Endothelial cell of umbilical vein (primary cell): Measurements from ENCODE around the gene IGF2BP1. TPM values are rescaled to one million over a fixed set of nuclear protein-coding genes. Genes with fewer than 3 reads are reported as not detected.

Experiments
- BruUV-seq: library from RNA; stranded (reverse); fragments of 400-500 nt; replicated peaks from 2 replicates; lab custom pipeline; 2021; lab: Mats Ljungman, UMichigan
- CTCF ChIA-PET: fragments of 300-600, 350-600 bp; sonication (Branson Sonifier 250); formaldehyde crosslinking; loops from one replicate; lab custom pipeline; 2021; ENCODE audit warnings: antibody characterized with exemption, inconsistent platforms; lab: Charles Lee
- POLR2A ChIA-PET: fragments of 300-600, 350-600 bp; sonication (Branson Sonifier 250); formaldehyde crosslinking; loops from one replicate; lab custom pipeline; 2021; ENCODE audit warnings: antibody characterized with exemption, inconsistent platforms; lab: Charles Lee
- DNase-seq: peaks from one replicate; pipeline ENCODE4 v3.0.0-alpha.2; 2011; ENCODE audit warnings: low read depth, low spot score
- FAIRE-seq: peaks from 2 replicates; lab custom pipeline; 2011; peaks lifted over from hg19 to GRCh38; lab: Jason Lieb, UNC
- H2AFZ ChIP-seq: 2 replicates; pipeline ENCODE4 v1.6.0; 2012; ENCODE audit warnings: low read depth, low read length, control low read depth, inconsistent platforms
- H3K27ac ChIP-seq: 2 replicates; pipeline ENCODE4 v1.5.1; 2011; ENCODE audit warnings: low read depth, mild to moderate bottlenecking, control low read depth, low read length, moderate library complexity; ENCODE audit not compliant: insufficient read depth
- H3K27me3 ChIP-seq, 2 experiments: 2 replicates each; pipeline versions ENCODE4 v1.6.0 to v1.6.1; 2011; ENCODE audit warnings: low read length in 2 of 2, mixed read lengths in 1 of 2; ENCODE audit not compliant: control insufficient read depth in 2 of 2, insufficient read depth in 2 of 2
- H3K36me3 ChIP-seq, 2 experiments: 2 replicates in 1 of 2; 3 replicates in 1 of 2; pipeline ENCODE4 v1.5.1; 2011; ENCODE audit warnings: low read length in 2 of 2, mild to moderate bottlenecking in 1 of 2, moderate library complexity in 1 of 2; ENCODE audit not compliant: control insufficient read depth in 2 of 2, insufficient read depth in 2 of 2; ENCODE audit errors: extremely low read depth in 1 of 2
- H3K4me1 ChIP-seq: 3 replicates; pipeline ENCODE4 v1.5.1; 2011; ENCODE audit warnings: mild to moderate bottlenecking, low read length; ENCODE audit not compliant: control insufficient read depth, insufficient read depth; ENCODE audit errors: extremely low read depth
- H3K4me2 ChIP-seq: 2 replicates; pipeline ENCODE4 v1.6.1; 2011; ENCODE audit warnings: low read length, control low read depth, mixed read lengths; ENCODE audit not compliant: insufficient read depth
- H3K4me3 ChIP-seq, 3 experiments: fragments of 200-600 bp in 1 of 3; sonication (generic), shearing (Covaris generic) in 1 of 3; replicated peaks in 1 of 3; 2 replicates each; pipeline ENCODE4 v1.5.1; 2011 to 2016; ENCODE audit warnings: control low read depth in 3 of 3, low read length in 3 of 3, mild to moderate bottlenecking in 2 of 3, inconsistent platforms in 1 of 3, low read depth in 1 of 3, moderate library complexity in 1 of 3; ENCODE audit not compliant: insufficient read depth in 1 of 3
- H3K79me2 ChIP-seq: 2 replicates; pipeline ENCODE4 v1.6.0; 2012; ENCODE audit warnings: low read length, inconsistent platforms; ENCODE audit not compliant: control insufficient read depth, insufficient read depth
- H3K9ac ChIP-seq: replicated peaks from 2 replicates; pipeline ENCODE3; 2011; ENCODE audit warnings: low read length, control low read depth; ENCODE audit not compliant: insufficient read depth; ENCODE audit errors: extremely low read depth
- H3K9me1 ChIP-seq: replicated peaks from 3 replicates; pipeline ENCODE4 v1.6.0; 2011; ENCODE audit warnings: mild to moderate bottlenecking, low read length; ENCODE audit not compliant: control insufficient read depth, insufficient read depth; ENCODE audit errors: extremely low read depth
- H3K9me3 ChIP-seq: replicated peaks from 2 replicates; pipeline ENCODE4 v1.5.1; 2012; ENCODE audit warnings: low read length, inconsistent platforms; ENCODE audit not compliant: control insufficient read depth, insufficient read depth
- H4K20me1 ChIP-seq: replicated peaks from 2 replicates; pipeline ENCODE3; 2011; ENCODE audit warnings: mild to moderate bottlenecking, low read length; ENCODE audit not compliant: control insufficient read depth, insufficient read depth; ENCODE audit errors: extremely low read depth
- EZH2 ChIP-seq: IDR thresholded peaks from 2 replicates; pipeline ENCODE4 v1.6.1; 2012; ENCODE audit warnings: borderline replicate concordance, low read depth, mild to moderate bottlenecking, moderate library complexity, low read length, inconsistent platforms; ENCODE audit not compliant: severe bottlenecking
- FOS ChIP-seq: IDR thresholded peaks from 2 replicates; pipeline ENCODE4 v1.6.1; 2011; ENCODE audit warnings: mild to moderate bottlenecking, low read length, moderate library complexity, borderline replicate concordance; ENCODE audit not compliant: insufficient read depth
- GATA2 ChIP-seq: IDR thresholded peaks from 2 replicates; pipeline ENCODE4 v1.7.0; 2011; ENCODE audit warnings: low read depth, mild to moderate bottlenecking, moderate library complexity, mixed read lengths, low read length; ENCODE audit not compliant: insufficient read length, insufficient read depth
- JUN ChIP-seq: IDR thresholded peaks from 2 replicates; pipeline ENCODE4 v1.6.1; 2011; ENCODE audit warnings: borderline replicate concordance, low read depth; ENCODE audit not compliant: insufficient read length, insufficient read depth
- MYC ChIP-seq: IDR thresholded peaks from one replicate; pipeline ENCODE4 v1.6.1; 2011; ENCODE audit warnings: mild to moderate bottlenecking, low read depth, low read length
- POLR2A ChIP-seq: IDR thresholded peaks from 2 replicates; pipeline ENCODE4 v1.6.1; 2012; ENCODE audit warnings: low read depth, mild to moderate bottlenecking, control low read depth, low read length
- POLR2AphosphoS5 ChIP-seq: IDR thresholded peaks from 2 replicates; pipeline ENCODE4 v1.6.1; 2012; ENCODE audit warnings: low read depth, mild to moderate bottlenecking, control low read depth, low read length, moderate library complexity; ENCODE audit not compliant: insufficient read depth
- dilution Hi-C: fragments of 300-500 bp; cut with MboI; formaldehyde crosslinking; loops from one replicate; pipeline ENCODE4 v1.15.0; 2019; ENCODE audit warnings: low sequenced_read_pairs; ENCODE audit not compliant: extremely low pct_ligation_motif_present
- intact Hi-C: fragments of 100-400 bp; cut with micrococcal nuclease; formaldehyde crosslinking; loops from one replicate; pipeline ENCODE4 v1.10.0; 2022
- polyA plus RNA-seq, 4 experiments: library from polyadenylated mRNA; depleted of rRNA in 3 of 4; stranded (reverse) in 3 of 4; unstranded in 1 of 4; fragments of >200 nt; gene quantifications; 2 replicates each; pipeline versions ENCODE4 v1.2.1 to v1.2.3, GENCODE V29; 2011 to 2012; ENCODE audit warnings: missing spikeins in 1 of 4
- total RNA-seq: library from RNA; stranded (reverse); gene quantifications from 2 replicates; pipeline ENCODE4 v1.2.3, GENCODE V29; 2021
- TF ChIP-seq, protein P1 (sequence below), 2 donors: IDR thresholded peaks; 1 replicate in 1 of 2; 2 replicates in 1 of 2; pipeline ENCODE4 v1.5.1; 2011; ENCODE audit warnings: low read length in 2 of 2, mild to moderate bottlenecking in 2 of 2, moderate library complexity in 2 of 2, control low read depth in 1 of 2, inconsistent platforms in 1 of 2, low read depth in 1 of 2; ENCODE audit not compliant: insufficient read depth in 1 of 2; ENCODE audit errors: extremely low read depth in 1 of 2
- TF ChIP-seq, protein P2 (sequence below): IDR thresholded peaks from 2 replicates; pipeline ENCODE4 v1.6.1; 2011; ENCODE audit not compliant: insufficient read depth, insufficient read length

IGF2BP1 gene
- total and polyA plus RNA-seq, 2 donors (not counting 3 experiments of a cell fraction or from before 2014, with no cell fraction given): 9.5 to 99.5 TPM

DNA sequence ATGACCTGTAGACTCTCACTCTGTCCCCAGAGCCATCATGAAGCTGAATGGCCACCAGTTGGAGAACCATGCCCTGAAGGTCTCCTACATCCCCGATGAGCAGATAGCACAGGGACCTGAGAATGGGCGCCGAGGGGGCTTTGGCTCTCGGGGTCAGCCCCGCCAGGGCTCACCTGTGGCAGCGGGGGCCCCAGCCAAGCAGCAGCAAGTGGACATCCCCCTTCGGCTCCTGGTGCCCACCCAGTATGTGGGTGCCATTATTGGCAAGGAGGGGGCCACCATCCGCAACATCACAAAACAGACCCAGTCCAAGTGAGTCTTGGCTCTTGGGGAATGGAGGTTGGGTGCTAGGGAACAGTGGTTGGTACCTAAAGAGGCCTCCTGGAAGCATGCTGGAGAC lies 41.0 kb downstream of the IGF2BP1 start:
- TF ChIP-seq, protein P1, sequence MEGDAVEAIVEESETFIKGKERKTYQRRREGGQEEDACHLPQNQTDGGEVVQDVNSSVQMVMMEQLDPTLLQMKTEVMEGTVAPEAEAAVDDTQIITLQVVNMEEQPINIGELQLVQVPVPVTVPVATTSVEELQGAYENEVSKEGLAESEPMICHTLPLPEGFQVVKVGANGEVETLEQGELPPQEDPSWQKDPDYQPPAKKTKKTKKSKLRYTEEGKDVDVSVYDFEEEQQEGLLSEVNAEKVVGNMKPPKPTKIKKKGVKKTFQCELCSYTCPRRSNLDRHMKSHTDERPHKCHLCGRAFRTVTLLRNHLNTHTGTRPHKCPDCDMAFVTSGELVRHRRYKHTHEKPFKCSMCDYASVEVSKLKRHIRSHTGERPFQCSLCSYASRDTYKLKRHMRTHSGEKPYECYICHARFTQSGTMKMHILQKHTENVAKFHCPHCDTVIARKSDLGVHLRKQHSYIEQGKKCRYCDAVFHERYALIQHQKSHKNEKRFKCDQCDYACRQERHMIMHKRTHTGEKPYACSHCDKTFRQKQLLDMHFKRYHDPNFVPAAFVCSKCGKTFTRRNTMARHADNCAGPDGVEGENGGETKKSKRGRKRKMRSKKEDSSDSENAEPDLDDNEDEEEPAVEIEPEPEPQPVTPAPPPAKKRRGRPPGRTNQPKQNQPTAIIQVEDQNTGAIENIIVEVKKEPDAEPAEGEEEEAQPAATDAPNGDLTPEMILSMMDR (IDR thresholded peaks at IDR 0.05; ENCODE audit: extremely low read depth in 1 of 2, insufficient read depth in 1 of 2, low read depth in 1 of 2, low read length in 2 of 2): no peak
- TF ChIP-seq GATA2 (no peak), JUN (no peak), EZH2 (no peak), FOS (no peak), MYC (no peak), POLR2AphosphoS5 (no peak), POLR2A (no peak)
- TF ChIP-seq, protein P2, sequence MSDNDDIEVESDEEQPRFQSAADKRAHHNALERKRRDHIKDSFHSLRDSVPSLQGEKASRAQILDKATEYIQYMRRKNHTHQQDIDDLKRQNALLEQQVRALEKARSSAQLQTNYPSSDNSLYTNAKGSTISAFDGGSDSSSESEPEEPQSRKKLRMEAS: no peak
- H2AFZ ChIP-seq: no peak overlapping the region
- H3K79me2 ChIP-seq: peaks cover 12% of the 10 kb centered on the region
- DNase-seq: no peak
- H3K27ac ChIP-seq: no peak overlapping the region
- no peaks in the 10 kb centered on the region for H4K20me1 ChIP-seq
- no peak overlapping the region for H3K4me2 ChIP-seq
- H3K9ac ChIP-seq: no peak overlapping the region
- intact Hi-C loops (loop anchor here (5.0 kb wide), 1 partner anchor 189 kb away; no protein-coding TSS in a partner anchor), dilution Hi-C loops (no loop called here)
- no TSS peak for BruUV-seq
- H3K4me3 ChIP-seq: no peak overlapping the region
- peaks cover 17 to 35% of the 10 kb centered on the region in 2 experiments for H3K36me3 ChIP-seq
- peaks cover 5% of the 10 kb centered on the region for H3K4me1 ChIP-seq
- ChIA-PET POLR2A (no interaction called here), CTCF (no interaction called here)
- no peaks in the 10 kb centered on the region for H3K27me3 ChIP-seq
- no peaks in the 10 kb centered on the region for H3K9me3 ChIP-seq
- H3K9me1 ChIP-seq: no peaks in the 10 kb centered on the region
- FAIRE-seq: no peak
